GF-D8 (cell line): ENCODE measurements around the gene SLC2A10.
"Not testable (repeated sequence)": the region's sequence is repeated elsewhere in the genome, so short reads cannot be mapped to it uniquely, and the experiment has no call there.

Experiments used
- DNase-seq: peaks from one replicate; lab custom pipeline; 2025; lab: John Stamatoyannopoulos, UW

The SLC2A10 gene

GRCh38 chr20:46709459-46710152 lies at the start of gene SLC2A10:
Gene SLC2A10, plus strand, starts transcription at chr20:46709649. Its CDS starts 88 bp downstream, at chr20:46709737.
- no peak for DNase-seq

DNA sequence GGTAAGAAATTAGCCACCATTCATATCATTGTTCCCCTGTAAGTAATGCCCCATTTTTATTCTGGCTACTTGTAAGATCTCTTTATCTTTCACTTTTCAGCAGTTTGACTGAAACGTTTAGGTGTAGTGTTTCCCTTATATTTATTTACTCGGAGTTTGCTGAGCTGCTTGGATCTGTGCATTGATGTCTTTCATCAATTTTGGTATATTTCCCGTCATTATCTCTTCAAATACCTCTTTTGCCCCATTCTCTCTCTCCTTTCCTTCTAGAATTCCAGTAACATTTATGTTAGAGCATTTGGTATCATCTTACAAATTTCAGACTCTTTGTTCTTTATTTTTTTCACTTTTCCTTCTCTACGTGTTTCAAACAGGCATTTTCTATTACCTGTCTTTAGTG lies 49.0 kb upstream of the SLC2A10 start:
- no peak for DNase-seq

DNA sequence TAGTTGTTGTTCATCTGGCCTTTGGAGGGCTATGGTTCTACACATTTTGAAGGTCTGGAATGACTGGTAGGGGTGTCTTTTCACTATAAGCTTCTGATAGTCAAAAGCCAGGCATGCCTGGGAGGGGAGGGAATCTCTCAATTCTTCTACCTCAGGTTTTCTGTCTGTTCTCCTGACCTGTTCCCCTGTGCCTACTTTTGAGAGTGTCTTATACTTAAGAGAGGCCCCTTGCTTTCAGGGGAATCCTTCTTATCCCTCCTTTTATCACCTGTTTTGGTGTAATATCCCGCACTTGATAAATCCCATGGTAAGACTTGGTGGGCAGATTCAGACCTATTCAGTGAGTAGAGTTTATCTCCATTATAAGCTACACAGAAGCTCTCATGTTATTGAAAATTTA lies 47.8 kb upstream of the SLC2A10 start:
- DNase-seq: no peak

GRCh38 chr20:46663531-46663930 lies 45.9 kb upstream of the SLC2A10 start:
- no peak for DNase-seq

DNA sequence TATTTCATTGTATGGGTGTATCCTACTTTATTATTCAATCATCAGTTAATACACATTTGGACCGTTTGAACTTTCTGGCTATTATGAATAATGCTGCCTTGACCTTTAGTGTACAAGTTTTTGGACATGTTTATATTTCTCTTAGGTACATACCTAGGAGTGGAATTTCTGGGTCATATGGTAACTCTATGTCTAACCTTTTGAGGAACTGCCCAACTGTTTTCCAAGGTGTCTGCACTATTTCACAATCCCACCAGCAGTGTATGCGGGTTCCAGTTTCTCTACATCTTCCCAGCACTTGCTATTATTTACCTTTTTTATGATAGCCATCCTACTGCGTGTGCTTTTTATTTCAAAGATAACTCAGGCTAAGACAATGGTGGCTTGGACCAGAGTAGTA lies 43.8 kb upstream of the SLC2A10 start:
- DNase-seq: no peak

DNA sequence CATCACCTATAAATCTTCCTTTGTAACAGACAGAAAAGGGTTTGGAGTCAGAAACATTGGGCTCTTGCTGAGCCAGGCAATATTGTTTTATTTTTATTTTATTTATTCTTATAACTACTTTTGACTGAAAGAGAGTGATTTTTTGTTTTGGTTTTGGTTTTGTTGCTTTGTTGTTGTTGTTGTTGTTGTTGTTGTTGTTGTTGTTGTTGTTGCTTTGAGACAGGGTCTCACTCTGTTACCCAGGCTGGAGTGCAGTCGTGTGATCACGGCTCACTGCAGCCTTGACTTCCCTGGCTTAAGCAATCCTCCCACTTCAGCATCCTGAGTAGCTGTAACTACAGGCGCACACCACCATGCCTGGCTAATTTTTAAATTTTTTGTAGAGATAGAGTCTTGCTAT lies 43.1 kb upstream of the SLC2A10 start:
- DNase-seq: no peak

DNA sequence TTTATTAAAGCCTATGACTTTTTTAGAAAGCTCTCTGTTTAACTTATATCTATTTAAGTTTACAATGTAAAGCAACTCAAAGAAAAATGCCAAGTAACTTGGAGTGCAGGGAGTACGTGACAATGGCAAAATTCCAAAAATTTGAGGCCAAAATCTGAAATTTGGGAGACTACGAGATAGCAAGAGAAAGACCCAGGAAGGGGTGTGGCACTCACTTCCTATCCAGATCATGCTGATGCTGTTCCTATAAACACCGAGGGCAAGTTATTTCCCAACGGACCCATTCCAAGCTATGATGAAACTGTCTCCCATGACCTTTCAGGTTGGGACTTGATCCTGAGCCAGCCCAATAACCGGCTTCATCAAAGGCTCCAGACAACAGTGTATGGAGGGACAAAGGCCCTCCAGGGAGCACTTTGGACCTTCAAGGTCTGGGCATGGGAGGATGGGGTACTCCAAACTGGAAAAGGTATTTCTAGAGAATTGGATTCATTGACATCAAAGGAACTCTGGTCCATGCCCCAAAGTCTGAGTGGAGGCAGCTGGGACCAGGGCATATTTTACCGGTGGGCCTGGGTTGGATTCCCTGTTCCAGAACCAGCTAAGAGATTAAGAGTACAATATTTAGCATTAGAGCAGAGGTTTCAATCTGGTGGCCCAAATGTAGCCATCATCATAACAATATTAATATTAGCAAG lies 42.5 kb upstream of the SLC2A10 start:
- no peak for DNase-seq

- no peak for DNase-seq
Observed at GRCh38 chr20:46670228-46670584, 39.2 kb upstream of the SLC2A10 start.

DNA sequence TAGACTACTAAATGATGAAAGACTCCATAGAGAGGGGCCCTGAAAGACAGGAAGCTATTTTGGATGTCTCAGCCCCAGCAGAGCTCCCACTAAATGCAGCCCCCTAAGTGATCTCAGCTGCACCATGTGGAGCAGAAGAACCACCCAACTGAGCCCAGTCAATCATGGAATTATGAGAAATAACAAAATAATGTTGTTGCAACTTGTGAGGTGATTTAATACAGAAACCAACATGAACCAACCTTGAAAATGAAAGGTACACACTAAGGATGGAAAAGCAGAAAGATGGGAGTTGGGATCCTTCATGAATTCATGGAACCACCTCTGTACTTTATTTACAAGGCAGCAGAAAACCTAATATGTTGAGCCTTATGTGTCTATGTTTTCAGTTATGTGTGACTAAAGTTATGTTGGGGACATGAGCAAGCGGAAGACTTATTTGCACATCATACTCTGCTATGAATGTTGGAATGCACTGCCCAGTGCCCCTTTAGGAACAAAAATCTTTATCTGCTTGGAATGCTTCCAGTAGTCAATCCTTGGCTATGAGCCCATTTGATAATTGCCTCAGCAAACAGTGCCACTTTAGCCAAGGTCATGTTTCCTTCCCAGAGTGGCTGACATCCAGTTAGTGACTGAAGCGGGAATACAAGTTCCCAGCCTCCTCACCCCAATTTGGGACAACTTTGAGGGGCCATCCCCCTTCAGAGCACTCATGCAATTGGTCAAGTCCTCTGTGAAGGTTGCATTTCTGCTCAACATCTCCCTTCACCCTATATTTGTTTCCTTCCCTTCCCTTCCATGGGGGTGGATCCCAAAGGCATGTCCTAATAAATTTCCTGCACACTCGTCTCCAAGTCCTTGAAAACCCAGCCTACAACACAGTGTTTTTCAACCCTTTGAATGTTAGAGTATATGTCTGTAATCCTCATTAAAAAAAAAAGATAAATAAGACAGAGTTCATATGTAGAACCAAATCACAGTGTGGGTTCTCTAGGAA lies 38.6 kb upstream of the SLC2A10 start:
- DNase-seq: no peak

GRCh38 chr20:46671866-46672542 lies 37.4 kb upstream of the SLC2A10 start:
- no peak for DNase-seq

DNA sequence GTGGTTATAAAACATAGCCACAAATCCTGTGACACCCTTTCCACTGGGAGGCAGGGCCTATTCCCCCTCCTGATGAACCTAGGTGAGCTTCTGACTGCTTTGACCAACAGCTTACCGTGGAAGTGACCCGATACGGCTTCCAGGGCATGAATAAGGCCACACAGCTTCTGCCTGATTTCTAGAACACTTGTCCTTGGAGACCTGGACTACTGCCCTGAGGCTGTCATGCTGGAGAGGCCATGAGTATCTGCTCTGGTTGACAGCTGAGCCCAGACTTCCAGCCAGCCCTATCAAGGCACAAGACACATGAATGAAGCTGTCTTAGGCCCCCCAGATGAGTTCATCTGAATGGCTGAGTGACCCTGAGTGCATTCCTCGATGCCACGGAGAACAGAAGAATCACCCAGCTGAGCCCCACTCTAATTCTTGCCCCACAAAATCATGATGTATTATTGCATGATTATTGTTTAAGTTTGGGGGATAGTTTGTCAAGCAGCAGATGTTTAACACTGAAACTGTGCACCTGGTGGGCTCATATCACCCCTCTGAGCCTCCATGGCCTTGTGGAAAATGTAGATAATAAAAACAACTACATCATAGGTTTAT lies 36.8 kb upstream of the SLC2A10 start:
- DNase-seq: no peak

- DNase-seq: no peak
Observed at GRCh38 chr20:46673394-46674252, 35.8 kb upstream of the SLC2A10 start.

DNA sequence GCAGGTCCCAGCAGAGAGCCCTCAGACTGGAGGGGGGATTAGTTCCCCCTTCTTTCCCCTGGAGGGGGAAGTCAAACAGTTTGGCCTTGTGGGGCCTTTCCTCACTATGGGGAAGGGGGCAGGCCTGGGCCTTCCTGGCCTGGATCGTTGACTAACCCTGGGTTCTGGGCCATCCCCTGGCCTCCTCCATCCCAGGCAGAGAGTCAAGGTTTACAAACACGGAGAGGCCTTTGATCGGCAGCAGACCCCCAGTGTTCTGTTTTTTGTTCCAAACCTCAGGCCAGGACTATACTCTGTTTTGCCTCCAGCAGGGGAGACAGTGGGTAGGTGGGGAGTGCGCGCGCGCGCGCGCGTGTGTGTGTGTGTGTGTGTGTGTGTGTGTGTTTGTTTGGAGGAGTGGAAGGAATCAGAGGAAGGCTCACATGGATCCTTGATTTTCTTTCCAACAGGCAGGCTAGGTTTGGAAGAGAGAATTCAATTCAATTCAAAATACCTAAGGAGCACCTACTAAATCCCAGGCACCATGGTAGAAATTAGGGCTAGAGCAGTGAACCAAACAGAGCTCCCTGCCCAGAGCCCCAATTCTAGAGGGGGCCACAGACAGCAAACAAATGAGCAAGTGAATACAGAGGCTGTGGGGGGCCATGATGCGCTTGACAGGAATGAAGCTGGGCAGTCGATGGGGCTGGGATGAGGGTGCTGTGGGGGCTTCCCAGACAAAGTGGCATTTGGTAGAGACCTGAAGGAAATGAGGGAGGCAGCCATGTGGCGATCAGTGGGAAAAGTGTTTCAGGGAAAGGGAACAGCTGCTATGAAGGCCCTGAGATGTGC lies 35.0 kb upstream of the SLC2A10 start:
- no peak for DNase-seq

- not testable (repeated sequence) for DNase-seq
Observed at GRCh38 chr20:46676649-46677316, 32.7 kb upstream of the SLC2A10 start.

DNA sequence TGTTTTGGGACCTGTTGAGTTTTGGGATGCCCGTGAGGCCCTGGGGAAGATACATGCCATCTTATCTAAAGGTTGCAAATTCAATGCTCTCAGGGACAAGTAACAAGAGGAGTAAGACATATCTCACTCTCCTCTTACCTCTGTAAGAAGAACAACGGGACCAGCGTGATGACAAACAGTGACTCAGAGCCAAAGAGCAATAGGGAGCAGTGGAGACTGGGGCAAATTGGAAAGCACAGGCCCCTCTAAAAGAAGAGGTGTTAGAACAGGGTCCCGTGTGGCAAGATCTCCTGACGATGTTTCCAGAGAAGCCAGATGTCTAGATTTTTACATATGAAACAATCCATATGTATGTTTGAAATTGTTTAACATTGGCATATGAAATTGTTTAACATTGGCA lies 31.8 kb upstream of the SLC2A10 start:
- DNase-seq: no peak

- DNase-seq: no peak
Observed at GRCh38 chr20:46678516-46678915, 30.9 kb upstream of the SLC2A10 start.

- DNase-seq: no peak
Observed at GRCh38 chr20:46680684-46681031, 28.8 kb upstream of the SLC2A10 start.

- DNase-seq: no peak
Observed at GRCh38 chr20:46681032-46681854, 28.2 kb upstream of the SLC2A10 start.
